Mammary epithelial cell (primary cell): ENCODE measurements around the gene ANKRD12.

Experiments used
- EZH2 ChIP-seq: IDR thresholded peaks from 2 replicates; pipeline ENCODE4 v1.6.1; 2012; ENCODE audit warnings: low read length, inconsistent platforms, borderline replicate concordance
- TF ChIP-seq, protein P1 (sequence below), 2 donors: IDR thresholded peaks in 1 of 2; conservative IDR thresholded peaks in 1 of 2; 2 replicates each; pipeline ENCODE4 v1.5.1; 2011 to 2012; ENCODE audit warnings: inconsistent platforms in 2 of 2, low read length in 2 of 2, mild to moderate bottlenecking in 2 of 2, control low read depth in 1 of 2, low read depth in 1 of 2; ENCODE audit not compliant: insufficient read depth in 1 of 2; ENCODE audit errors: extremely low read depth in 1 of 2

DNA sequence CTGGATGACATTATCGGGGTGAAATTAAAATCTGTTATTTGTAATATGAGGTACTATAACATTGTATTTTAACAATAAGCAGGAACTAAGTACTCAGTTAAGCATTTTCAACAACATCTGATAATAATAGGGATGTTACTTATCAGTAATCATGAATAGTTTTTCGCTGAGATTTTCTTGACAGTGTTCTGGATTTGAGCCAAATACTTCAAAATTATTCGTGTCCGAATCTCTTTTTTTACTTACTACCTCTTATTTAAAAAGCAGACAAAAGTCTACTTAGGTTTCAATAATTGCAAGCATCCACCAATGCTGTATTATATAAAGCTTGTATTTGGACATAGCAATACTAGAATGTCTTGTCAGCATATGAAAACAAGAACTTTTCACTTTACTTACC lies 6.4 kb upstream of the ANKRD12 start:
- TF ChIP-seq, protein P1, sequence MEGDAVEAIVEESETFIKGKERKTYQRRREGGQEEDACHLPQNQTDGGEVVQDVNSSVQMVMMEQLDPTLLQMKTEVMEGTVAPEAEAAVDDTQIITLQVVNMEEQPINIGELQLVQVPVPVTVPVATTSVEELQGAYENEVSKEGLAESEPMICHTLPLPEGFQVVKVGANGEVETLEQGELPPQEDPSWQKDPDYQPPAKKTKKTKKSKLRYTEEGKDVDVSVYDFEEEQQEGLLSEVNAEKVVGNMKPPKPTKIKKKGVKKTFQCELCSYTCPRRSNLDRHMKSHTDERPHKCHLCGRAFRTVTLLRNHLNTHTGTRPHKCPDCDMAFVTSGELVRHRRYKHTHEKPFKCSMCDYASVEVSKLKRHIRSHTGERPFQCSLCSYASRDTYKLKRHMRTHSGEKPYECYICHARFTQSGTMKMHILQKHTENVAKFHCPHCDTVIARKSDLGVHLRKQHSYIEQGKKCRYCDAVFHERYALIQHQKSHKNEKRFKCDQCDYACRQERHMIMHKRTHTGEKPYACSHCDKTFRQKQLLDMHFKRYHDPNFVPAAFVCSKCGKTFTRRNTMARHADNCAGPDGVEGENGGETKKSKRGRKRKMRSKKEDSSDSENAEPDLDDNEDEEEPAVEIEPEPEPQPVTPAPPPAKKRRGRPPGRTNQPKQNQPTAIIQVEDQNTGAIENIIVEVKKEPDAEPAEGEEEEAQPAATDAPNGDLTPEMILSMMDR (conservative IDR thresholded peaks at IDR 0.05 in 1 of 2, IDR thresholded peaks at IDR 0.05 in 1 of 2; ENCODE audit: extremely low read depth in 1 of 2, insufficient read depth in 1 of 2, low read depth in 1 of 2, low read length in 2 of 2) = no peak
- TF ChIP-seq EZH2 = no peak
